A549 (cell line): Measurements from ENCODE around the gene SHMT2. TPM values are rescaled to one million over a fixed set of nuclear protein-coding genes. Genes with fewer than 3 reads are reported as not detected.

Experiments used
- ATAC-seq, 2 experiments: fragments of 200-7000 bp in 1 of 2; fragments of >200 bp in 1 of 2; cut with Nextera tagmentation in 1 of 2; cut with Tn5 transposase in 1 of 2; 3 replicates each; pipeline versions ENCODE4 v1.8.0 to v1.9.1; 2018 to 2020; ENCODE audit warnings: mild to moderate bottlenecking in 1 of 2, moderate library complexity in 1 of 2
- CTCF ChIA-PET: fragments of 300-600 bp; sonication (Branson Sonifier 250); formaldehyde crosslinking; extraction: SDS; loops from one replicate; lab custom pipeline; 2021; ENCODE audit warnings: antibody characterized with exemption, inconsistent platforms; lab: Yijun Ruan, JAX
- POLR2A ChIA-PET: fragments of 350-600 bp; formaldehyde crosslinking; extraction: SDS; loops from one replicate; lab custom pipeline; 2021; ENCODE audit warnings: antibody characterized with exemption, inconsistent platforms; lab: Yijun Ruan, JAX
- DNase-seq, 2 experiments: peaks; one replicate each; pipeline versions ENCODE4 v3.0.0 to v3.0.0-alpha.2; 2011 to 2016; ENCODE audit warnings: low read depth in 1 of 2, low spot score in 1 of 2
- FAIRE-seq: peaks from 2 replicates; lab custom pipeline; 2011; peaks lifted over from hg19 to GRCh38; lab: Jason Lieb, UNC
- H3K27ac ChIP-seq, 2 experiments: fragments of >200 bp; sonication (Bioruptor Twin); formaldehyde crosslinking; 3 replicates each; pipeline ENCODE4 v1.5.1; 2016 to 2017
- H3K4me1 ChIP-seq: fragments of >200 bp; sonication (Bioruptor Twin); formaldehyde crosslinking; 3 replicates; pipeline ENCODE4 v1.6.1; 2016
- H3K4me2 ChIP-seq: fragments of >200 bp; sonication (Bioruptor Twin); formaldehyde crosslinking; 3 replicates; pipeline ENCODE4 v1.6.1; 2016
- H3K4me3 ChIP-seq: fragments of >200 bp; sonication (Bioruptor Twin); formaldehyde crosslinking; 3 replicates; pipeline ENCODE4 v1.5.1; 2016
- H3K9me3 ChIP-seq: fragments of >200 bp; sonication (Bioruptor Twin); formaldehyde crosslinking; 3 replicates; pipeline ENCODE4 v1.6.1; 2016
- ATOH8 ChIP-seq: fragments of 250-450 bp; sonication (Bioruptor Pico); IDR thresholded peaks from 2 replicates; pipeline ENCODE4 v1.5.0; 2020; ENCODE audit warnings: low read depth, mild to moderate bottlenecking, moderate library complexity
- CBX2 ChIP-seq: fragments of 200-600 bp; sonication (generic); IDR thresholded peaks from 2 replicates; pipeline ENCODE4 v1.6.1; 2016; ENCODE audit warnings: low read depth, mild to moderate bottlenecking, borderline replicate concordance
- CEBPB ChIP-seq, 2 experiments: fragments of >200 bp in 1 of 2; sonication (Bioruptor Twin) in 1 of 2; formaldehyde crosslinking in 1 of 2; IDR thresholded peaks; 2 replicates each; pipeline ENCODE4 v1.6.1; 2012 to 2016
- CHD2 ChIP-seq: fragments of 150-350 bp; IDR thresholded peaks from 2 replicates; pipeline ENCODE4 v1.6.1; 2014; ENCODE audit warnings: low read length; ENCODE audit not compliant: partially characterized antibody
- E2F6 ChIP-seq: IDR thresholded peaks from 2 replicates; pipeline ENCODE4 v1.6.1; 2012; ENCODE audit warnings: low read depth, borderline replicate concordance
- EHF ChIP-seq: fragments of 250-450 bp; sonication (Bioruptor Pico); IDR thresholded peaks from 2 replicates; pipeline ENCODE4 v1.5.0; 2020; ENCODE audit warnings: mild to moderate bottlenecking
- EP300 ChIP-seq, 2 experiments: fragments of >200 bp; sonication (Bioruptor Twin); formaldehyde crosslinking; IDR thresholded peaks; 2 replicates in 1 of 2; 3 replicates in 1 of 2; pipeline ENCODE4 v1.6.1; 2016 to 2017
- FOXS1 ChIP-seq: fragments of 250-450 bp; sonication (Bioruptor Pico); IDR thresholded peaks from 2 replicates; pipeline ENCODE4 v1.5.0; 2020; ENCODE audit warnings: mild to moderate bottlenecking, moderate library complexity
- HDAC2 ChIP-seq: fragments of 200-600 bp; sonication (generic); IDR thresholded peaks from 2 replicates; pipeline ENCODE4 v1.6.1; 2016
- HMGXB4 ChIP-seq: fragments of 250-450 bp; sonication (Bioruptor Pico); IDR thresholded peaks from 2 replicates; pipeline ENCODE4 v1.5.0; 2021; ENCODE audit warnings: mild to moderate bottlenecking, moderate library complexity, borderline replicate concordance
- HOXB13 ChIP-seq: fragments of 250-450 bp; sonication (Bioruptor Pico); IDR thresholded peaks from 2 replicates; pipeline ENCODE4 v1.5.0; 2020; ENCODE audit warnings: low read depth, mild to moderate bottlenecking, moderate library complexity
- MAZ ChIP-seq: fragments of 150-350 bp; IDR thresholded peaks from 2 replicates; pipeline ENCODE4 v1.6.1; 2014; ENCODE audit warnings: antibody characterized with exemption, low read depth, low read length, borderline replicate concordance
- PHF8 ChIP-seq: fragments of 200-600 bp; sonication (generic); IDR thresholded peaks from 2 replicates; pipeline ENCODE4 v1.6.1; 2016; ENCODE audit warnings: low read depth, mild to moderate bottlenecking, antibody characterized with exemption, moderate library complexity, borderline replicate concordance
- POLR2AphosphoS2 ChIP-seq: conservative IDR thresholded peaks from 2 replicates; pipeline ENCODE4 v1.6.1; 2012; ENCODE audit warnings: low read length, improper control_type of control experiment, inconsistent platforms
- RARB ChIP-seq: fragments of 250-450 bp; sonication (Bioruptor Pico); IDR thresholded peaks from 2 replicates; pipeline ENCODE4 v1.8.0; 2021; ENCODE audit warnings: mild to moderate bottlenecking, moderate library complexity
- RCOR1 ChIP-seq: fragments of 150-350 bp; IDR thresholded peaks from 2 replicates; pipeline ENCODE4 v1.6.1; 2014; ENCODE audit warnings: antibody characterized with exemption, low read length, low read depth
- WGBS: methylation state at CpG from one replicate; pipeline ENCODE4 v1.1.6; 2017; ENCODE audit errors: missing lambda C conversion rate; 5-methylcytosine and 5-hydroxymethylcytosine counted together
- polyA plus RNA-seq, 4 experiments: library from polyadenylated mRNA; depleted of rRNA in 3 of 4; stranded (reverse); fragments of >200 nt; fragmentation: RNase III in 1 of 4; extraction: RNeasy Plus Mini Kit Qiagen cat#74134 plus additional on column Dnase treatment in 1 of 4; gene quantifications; 2 replicates in 3 of 4; 3 replicates in 1 of 4; pipeline ENCODE4 v1.2.3, GENCODE V29; 2011 to 2017

The SHMT2 gene
- polyA plus RNA-seq, 2 of the 4 experiments (the other 2 are of a cell fraction): 113 to 156 TPM

- Histone ChIP-seq H3K27ac (peak overlapping the region; percentile 82 to 95), H3K4me1 (peaks cover 12% of the 10 kb centered on the region; the same call in 2 of the 3 replicates), H3K4me2 (peak overlapping the region; percentile 98), H3K4me3 (peak overlapping the region; percentile 78), H3K9me3 (no peaks in the 10 kb centered on the region)
- ChIA-PET POLR2A (interaction anchor here (0.6 to 2.6 kb wide), 3 partner anchors 9 to 541 kb away, joined by 4 to 20 read pairs (median 6); no protein-coding TSS in a partner anchor), CTCF (interaction anchor here (0.7 to 26.5 kb wide), 10 partner anchors 11 to 354 kb away, joined by 3 to 615 read pairs (median 3); partner anchors contain the start of gene NXPH4)
- TF ChIP-seq CEBPB (IDR thresholded peaks at IDR 0.05) (no peak), EP300 (IDR thresholded peaks at IDR 0.05) (no peak), POLR2AphosphoS2 (no peak), HMGXB4 (CRISPR knock-in tag) (no peak), ATOH8 (CRISPR knock-in tag) (no peak), E2F6 (no peak), FOXS1 (CRISPR knock-in tag) (no peak), HDAC2 (no peak), RARB (CRISPR knock-in tag) (no peak), MAZ (no peak), RCOR1 (no peak)
- no peak for DNase-seq
- WGBS: 66% methylated on average over 10 of the region's 10 CpGs
- no peak for FAIRE-seq
- no peak for ATAC-seq
These were observed 1.1 kb downstream of the SHMT2 start for GRCh38 chr12:57230381-57231155.

GRCh38 chr12:57231276-57232021, 1.9 kb downstream of the SHMT2 start:
- POLR2A ChIA-PET: no interaction called here
- ATAC-seq (no peak), FAIRE-seq (no peak), DNase-seq (no peak)
- peak overlapping the region; percentile 98 for H3K4me2 ChIP-seq
- no peaks in the 10 kb centered on the region for H3K9me3 ChIP-seq
- TF ChIP-seq CHD2 (no peak), CBX2 (no peak), HOXB13 (CRISPR knock-in tag) (no peak), EHF (CRISPR knock-in tag) (no peak), PHF8 (no peak)
- peaks cover 12% of the 10 kb centered on the region; the same call in 2 of the 3 replicates for H3K4me1 ChIP-seq
- H3K4me3 ChIP-seq: peak overlapping the region; percentile 78; the same call in 2 of the 3 replicates
- WGBS: 90% methylated on average over 10 of the region's 13 CpGs
- CTCF ChIA-PET: interaction anchor here (0.7 to 26.5 kb wide), 5 partner anchors 10 to 107 kb away, joined by 3 to 615 read pairs (median 3); partner anchors contain the start of gene NXPH4
- H3K27ac ChIP-seq: peak overlapping the region; percentile 82 to 95; a peak in 3 of 6 replicates
